HCT116 (cell line): ENCODE results near the gene PSMC3. TPM values are rescaled to one million over a fixed set of nuclear protein-coding genes. Genes with fewer than 3 reads are reported as not detected.

Experiments used
- ATAC-seq: fragments of 200-7000 bp; cut with Tn5 transposase; 2 replicates; pipeline ENCODE4 v1.9.1; 2020; ENCODE audit warnings: mild to moderate bottlenecking, moderate library complexity
- BruUV-seq: library from RNA; stranded (reverse); fragments of 400-500 nt; replicated peaks from 2 replicates; lab custom pipeline; 2021; lab: Mats Ljungman, UMichigan
- CTCF ChIA-PET: fragments of 300-600 bp; sonication (Branson Sonifier 250); formaldehyde crosslinking; loops from one replicate; lab custom pipeline; 2021; ENCODE audit warnings: antibody characterized with exemption; lab: Charles Lee
- POLR2A ChIA-PET: fragments of 300-600, 350-600 bp; sonication (Branson Sonifier 250); formaldehyde crosslinking; loops from one replicate; lab custom pipeline; 2021; ENCODE audit warnings: antibody characterized with exemption; lab: Charles Lee
- RAD21 ChIA-PET, 2 experiments: fragments of 300-600 bp; sonication (Branson Sonifier 250); formaldehyde crosslinking; loops; one replicate each; lab custom pipeline; 2023; ENCODE audit warnings: low total read pairs in 2 of 2; ENCODE audit not compliant: uncharacterized antibody in 2 of 2, unreplicated experiment in 2 of 2, low non-redundant PET in 1 of 2; lab: Charles Lee
- DNase-seq: peaks from one replicate; pipeline ENCODE4 v3.0.0-alpha.2; 2010; ENCODE audit warnings: low read depth, low spot score
- H2AFZ ChIP-seq: fragments of 200-600 bp; shearing (Covaris generic), sonication (generic); 2 replicates; pipeline ENCODE4 v1.6.1; 2017; ENCODE audit warnings: low read depth, mixed run types, mixed read lengths, antibody characterized with exemption, low read length; ENCODE audit not compliant: poor library complexity, severe bottlenecking
- H3K27ac ChIP-seq: 2 replicates; pipeline ENCODE4 v1.5.1; 2012; ENCODE audit warnings: low read depth, low read length
- H3K27me3 ChIP-seq: fragments of 200-600 bp; sonication (generic); 2 replicates; pipeline ENCODE4 v1.6.1; 2016; ENCODE audit warnings: mixed run types, low read length, mixed read lengths; ENCODE audit not compliant: insufficient read depth
- H3K36me3 ChIP-seq, 2 experiments: fragments of 200-500 bp in 1 of 2; fragments of 200-600 bp in 1 of 2; sonication (Bioruptor generic) in 1 of 2; sonication (generic) in 1 of 2; 2 replicates each; pipeline versions ENCODE4 v1.5.1 to v1.6.1; 2014 to 2016; ENCODE audit warnings: low read length in 2 of 2, inconsistent platforms in 1 of 2, mixed read lengths in 1 of 2, mixed run types in 1 of 2; ENCODE audit not compliant: insufficient read depth in 2 of 2, control insufficient read depth in 1 of 2
- H3K4me1 ChIP-seq, 2 experiments: fragments of 200-600 bp in 1 of 2; sonication (generic) in 1 of 2; 2 replicates each; pipeline versions ENCODE4 v1.5.1 to v1.6.1; 2012 to 2017; ENCODE audit warnings: low read length in 2 of 2, inconsistent platforms in 1 of 2, mild to moderate bottlenecking in 1 of 2, mixed read lengths in 1 of 2, mixed run types in 1 of 2, moderate library complexity in 1 of 2; ENCODE audit not compliant: insufficient read depth in 2 of 2, control insufficient read depth in 1 of 2
- H3K4me2 ChIP-seq: fragments of 200-600 bp; sonication (generic); 2 replicates; pipeline ENCODE4 v1.6.1; 2017; ENCODE audit warnings: mixed run types, low read length, mixed read lengths
- H3K4me3 ChIP-seq, 2 experiments: fragments of 200-600 bp in 1 of 2; sonication (generic) in 1 of 2; replicated peaks in 1 of 2; 2 replicates each; pipeline ENCODE4 v1.5.1; 2011 to 2016; ENCODE audit warnings: low read length in 2 of 2, control low read depth in 1 of 2, low read depth in 1 of 2, mild to moderate bottlenecking in 1 of 2, mixed read lengths in 1 of 2, mixed run types in 1 of 2
- H3K79me2 ChIP-seq: fragments of 200-600 bp; sonication (generic); 2 replicates; pipeline ENCODE4 v1.6.1; 2017; ENCODE audit warnings: mild to moderate bottlenecking, mixed run types, low read length, moderate library complexity, mixed read lengths; ENCODE audit not compliant: insufficient read depth
- H3K9ac ChIP-seq: fragments of 200-600 bp; sonication (generic); 2 replicates; pipeline ENCODE4 v1.6.1; 2016; ENCODE audit warnings: low read length, mixed read lengths
- H3K9me2 ChIP-seq: fragments of 200-600 bp; sonication (generic), shearing (Covaris generic); 2 replicates; pipeline ENCODE4 v1.6.1; 2017; ENCODE audit warnings: mixed run types, mild to moderate bottlenecking, moderate library complexity; ENCODE audit not compliant: insufficient read depth
- H3K9me3 ChIP-seq, 2 experiments: fragments of 200-500 bp in 1 of 2; fragments of 200-600 bp in 1 of 2; sonication (Bioruptor generic) in 1 of 2; sonication (generic) in 1 of 2; 2 replicates each; pipeline ENCODE4 v1.6.1; 2014 to 2017; ENCODE audit warnings: low read length in 2 of 2, mixed read lengths in 2 of 2, inconsistent platforms in 1 of 2, low read depth in 1 of 2, mild to moderate bottlenecking in 1 of 2, mixed run types in 1 of 2, moderate library complexity in 1 of 2; ENCODE audit not compliant: control insufficient read depth in 1 of 2, insufficient read depth in 1 of 2
- H4K20me1 ChIP-seq: fragments of 200-600 bp; sonication (generic), shearing (Covaris generic); 2 replicates; pipeline ENCODE4 v1.6.1; 2017; ENCODE audit warnings: mixed run types, mild to moderate bottlenecking, moderate library complexity; ENCODE audit not compliant: insufficient read depth
- ELF1 ChIP-seq: IDR thresholded peaks from 2 replicates; pipeline ENCODE4 v1.6.1; 2012; ENCODE audit warnings: low read depth, borderline replicate concordance
- EZH2 ChIP-seq: fragments of 200-600 bp; sonication (generic); IDR thresholded peaks from 2 replicates; pipeline ENCODE4 v1.6.1; 2017; ENCODE audit warnings: antibody characterized with exemption, mixed run types
- JUND ChIP-seq: IDR thresholded peaks from 2 replicates; pipeline ENCODE4 v1.6.1; 2012
- SP1 ChIP-seq: IDR thresholded peaks from 2 replicates; pipeline ENCODE4 v1.6.1; 2012; ENCODE audit warnings: low read depth
- SRF ChIP-seq: IDR thresholded peaks from 2 replicates; pipeline ENCODE4 v1.6.1; 2012; ENCODE audit warnings: low read depth
- intact Hi-C: fragments of 100-400 bp; cut with micrococcal nuclease; formaldehyde crosslinking; loops from 2 replicates; pipeline ENCODE4 v1.10.0; 2022
- total RNA-seq: library from RNA; stranded (reverse); gene quantifications from one replicate; pipeline ENCODE4 v1.2.1, GENCODE V29; 2021; ENCODE audit not compliant: unreplicated experiment
- TF ChIP-seq, protein P1 (sequence below): IDR thresholded peaks from 2 replicates; pipeline ENCODE4 v1.6.1; 2012; ENCODE audit warnings: low read depth

The PSMC3 gene
- total RNA-seq, 1 experiment from 2014 or later: 155 TPM

DNA sequence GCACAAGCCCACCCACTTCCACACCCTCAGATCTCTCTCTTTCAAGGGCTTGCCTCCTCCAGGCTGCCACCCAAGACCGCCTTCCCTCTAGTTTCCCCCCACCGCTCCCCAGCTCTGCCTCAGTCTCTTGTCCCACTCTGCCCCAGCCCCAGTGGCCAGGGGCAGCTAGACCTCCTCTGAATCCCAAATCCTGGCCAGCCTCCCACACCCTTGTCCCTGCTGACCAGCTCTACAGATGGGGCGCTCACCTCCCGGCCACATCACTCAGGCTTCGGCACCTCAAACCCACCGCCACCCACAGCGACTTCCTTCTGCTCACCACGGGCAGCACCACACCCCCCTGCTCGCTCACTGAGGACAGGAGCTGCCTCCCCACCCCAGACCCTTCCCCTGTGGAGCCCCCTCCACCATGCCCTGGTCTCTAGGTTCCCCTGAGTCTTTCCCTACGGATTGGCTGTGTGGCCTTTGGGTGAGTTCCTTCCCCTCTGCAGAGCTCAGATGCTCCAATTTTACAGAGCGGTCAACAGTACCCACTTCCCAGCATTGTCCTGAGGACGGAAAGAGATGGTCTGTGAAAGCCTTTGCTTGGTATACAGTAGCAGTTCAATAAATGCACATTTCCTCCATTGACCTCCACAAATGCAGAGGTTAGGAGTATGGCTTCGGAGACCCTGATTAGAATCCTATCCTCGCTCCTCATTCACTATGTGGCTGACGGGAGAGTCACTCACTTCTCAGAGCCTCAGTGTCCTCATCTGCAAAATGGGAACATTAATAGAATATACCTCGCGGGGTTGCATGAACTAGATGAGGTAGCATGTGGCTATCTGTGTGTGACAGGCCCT, 36.4 kb downstream of the PSMC3 start (continued):
- TF ChIP-seq, protein P1, sequence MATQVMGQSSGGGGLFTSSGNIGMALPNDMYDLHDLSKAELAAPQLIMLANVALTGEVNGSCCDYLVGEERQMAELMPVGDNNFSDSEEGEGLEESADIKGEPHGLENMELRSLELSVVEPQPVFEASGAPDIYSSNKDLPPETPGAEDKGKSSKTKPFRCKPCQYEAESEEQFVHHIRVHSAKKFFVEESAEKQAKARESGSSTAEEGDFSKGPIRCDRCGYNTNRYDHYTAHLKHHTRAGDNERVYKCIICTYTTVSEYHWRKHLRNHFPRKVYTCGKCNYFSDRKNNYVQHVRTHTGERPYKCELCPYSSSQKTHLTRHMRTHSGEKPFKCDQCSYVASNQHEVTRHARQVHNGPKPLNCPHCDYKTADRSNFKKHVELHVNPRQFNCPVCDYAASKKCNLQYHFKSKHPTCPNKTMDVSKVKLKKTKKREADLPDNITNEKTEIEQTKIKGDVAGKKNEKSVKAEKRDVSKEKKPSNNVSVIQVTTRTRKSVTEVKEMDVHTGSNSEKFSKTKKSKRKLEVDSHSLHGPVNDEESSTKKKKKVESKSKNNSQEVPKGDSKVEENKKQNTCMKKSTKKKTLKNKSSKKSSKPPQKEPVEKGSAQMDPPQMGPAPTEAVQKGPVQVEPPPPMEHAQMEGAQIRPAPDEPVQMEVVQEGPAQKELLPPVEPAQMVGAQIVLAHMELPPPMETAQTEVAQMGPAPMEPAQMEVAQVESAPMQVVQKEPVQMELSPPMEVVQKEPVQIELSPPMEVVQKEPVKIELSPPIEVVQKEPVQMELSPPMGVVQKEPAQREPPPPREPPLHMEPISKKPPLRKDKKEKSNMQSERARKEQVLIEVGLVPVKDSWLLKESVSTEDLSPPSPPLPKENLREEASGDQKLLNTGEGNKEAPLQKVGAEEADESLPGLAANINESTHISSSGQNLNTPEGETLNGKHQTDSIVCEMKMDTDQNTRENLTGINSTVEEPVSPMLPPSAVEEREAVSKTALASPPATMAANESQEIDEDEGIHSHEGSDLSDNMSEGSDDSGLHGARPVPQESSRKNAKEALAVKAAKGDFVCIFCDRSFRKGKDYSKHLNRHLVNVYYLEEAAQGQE: no peak

DNA sequence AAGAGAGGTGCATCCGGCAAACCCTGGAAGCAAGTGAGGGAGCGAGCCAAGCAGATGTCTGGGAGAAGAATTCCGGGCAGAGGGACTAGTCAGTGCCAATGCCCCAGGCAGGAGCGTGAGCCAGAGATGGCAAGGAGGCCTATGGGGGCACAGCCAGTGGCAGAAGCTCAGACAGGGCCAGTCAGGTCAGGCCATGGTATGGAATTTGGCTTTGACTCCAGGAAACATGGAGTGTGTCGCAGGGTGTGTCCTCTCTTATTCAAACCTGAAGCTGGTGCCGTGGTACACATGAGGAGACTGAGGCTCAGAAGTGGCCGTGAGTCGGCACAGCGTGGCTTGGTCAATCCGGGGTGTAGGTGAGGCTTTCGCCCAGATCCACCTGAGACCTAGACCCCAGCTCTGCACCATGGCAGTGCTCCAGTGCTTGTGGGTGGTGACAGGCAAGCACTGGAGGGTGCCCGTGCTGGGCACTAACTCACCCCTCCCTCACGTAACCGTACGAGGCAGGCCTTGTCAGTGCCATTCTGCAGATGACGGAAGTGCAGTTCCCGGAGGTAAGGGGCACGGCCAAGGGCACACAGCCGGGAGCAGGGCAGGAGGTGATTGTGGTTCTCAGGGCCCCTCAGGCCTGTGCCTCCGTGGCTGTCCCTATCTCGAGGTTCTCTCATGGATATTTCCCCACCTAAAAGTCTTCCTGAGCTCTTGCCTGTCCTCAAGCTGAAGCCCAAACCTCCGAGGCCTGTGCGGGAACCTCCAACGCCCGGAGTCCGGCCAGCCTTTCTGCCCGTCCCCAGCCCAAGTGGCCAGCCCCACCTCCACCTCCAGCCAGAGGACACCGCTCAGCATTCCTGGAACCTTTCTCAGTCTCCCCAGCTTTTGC, 37.3 kb downstream of the PSMC3 start:
- intact Hi-C loops: no loop called here
- H3K9me3 ChIP-seq: no peaks in the 10 kb centered on the region
- TF ChIP-seq SP1: no peak
- TF ChIP-seq SRF: no peak
- no peak for TF ChIP-seq ELF1
- no peak for TF ChIP-seq EZH2
- TF ChIP-seq JUND: no peak
- TF ChIP-seq, all 23 proteins: peak for 0
- Histone ChIP-seq H3K4me1 (no peaks in the 10 kb centered on the region), H3K9me2 (no peaks in the 10 kb centered on the region), H3K27ac (no peak overlapping the region), H3K9ac (no peak overlapping the region), H3K27me3 (no peaks in the 10 kb centered on the region), H3K36me3 (no peaks in the 10 kb centered on the region), H3K4me3 (no peak overlapping the region), H4K20me1 (no peaks in the 10 kb centered on the region), H2AFZ (no peak overlapping the region), H3K4me2 (no peak overlapping the region), H3K79me2 (no peaks in the 10 kb centered on the region)
- ChIA-PET POLR2A (no interaction called here), RAD21 (no interaction called here), CTCF (interaction anchor here (1.2 to 1.4 kb wide), 4 partner anchors 12 to 66 kb away, joined by 3 to 5 read pairs (median 4); no protein-coding TSS in a partner anchor)
- no peak for ATAC-seq
- BruUV-seq: no TSS peak
- no peak for DNase-seq
